CD14-positive monocyte (primary cell): ENCODE results near the gene GRB14. TPM values are rescaled to one million over a fixed set of nuclear protein-coding genes. Genes with fewer than 3 reads are reported as not detected.

Source experiments
- DNase-seq, 3 donors: peaks; one replicate each; pipeline ENCODE4 v3.0.0-alpha.2; 2011 to 2022
- H2AFZ ChIP-seq: 2 replicates; pipeline ENCODE4 v1.6.0; 2012; ENCODE audit warnings: mild to moderate bottlenecking, low read depth, low read length, inconsistent platforms; ENCODE audit not compliant: insufficient read depth, poor library complexity, severe bottlenecking
- H3K27ac ChIP-seq, 2 donors: 1 replicate in 1 of 2; 2 replicates in 1 of 2; pipeline ENCODE4 v1.5.1; 2012 to 2013; ENCODE audit warnings: low read length in 2 of 2, control low read depth in 1 of 2, inconsistent platforms in 1 of 2, low read depth in 1 of 2, mild to moderate bottlenecking in 1 of 2
- H3K27me3 ChIP-seq, 2 donors: one replicate each; pipeline versions ENCODE4 v1.6.0 to v1.6.1; 2011 to 2013; ENCODE audit warnings: low read length in 2 of 2; ENCODE audit not compliant: control insufficient read depth in 2 of 2, insufficient read depth in 2 of 2
- H3K36me3 ChIP-seq, 2 donors: replicated peaks in 1 of 2; 1 replicate in 1 of 2; 2 replicates in 1 of 2; pipeline versions ENCODE4 v1.5.1 to v1.6.1; 2012 to 2013; ENCODE audit warnings: low read length in 2 of 2, control low read depth in 1 of 2, inconsistent platforms in 1 of 2, mild to moderate bottlenecking in 1 of 2; ENCODE audit not compliant: insufficient read depth in 2 of 2, control insufficient read depth in 1 of 2
- H3K4me1 ChIP-seq, 2 donors: 1 replicate in 1 of 2; 2 replicates in 1 of 2; pipeline versions ENCODE4 v1.5.1 to v1.6.1; 2012 to 2013; ENCODE audit warnings: low read length in 2 of 2, control low read depth in 1 of 2, inconsistent platforms in 1 of 2, mild to moderate bottlenecking in 1 of 2, moderate library complexity in 1 of 2; ENCODE audit not compliant: insufficient read depth in 2 of 2, control insufficient read depth in 1 of 2
- H3K4me2 ChIP-seq: replicated peaks from 2 replicates; pipeline ENCODE3; 2012; ENCODE audit warnings: low read length, moderate library complexity, mild to moderate bottlenecking; ENCODE audit not compliant: poor library complexity, severe bottlenecking; ENCODE audit errors: extremely low read depth
- H3K4me3 ChIP-seq, 3 experiments: fragments of 200-600 bp in 1 of 3; sonication (generic) in 1 of 3; replicated peaks in 1 of 3; 1 replicate in 2 of 3; 2 replicates in 1 of 3; pipeline ENCODE4 v1.5.1; 2011 to 2013; ENCODE audit warnings: low read length in 3 of 3, mild to moderate bottlenecking in 3 of 3, control low read depth in 2 of 3, low read depth in 2 of 3, inconsistent platforms in 1 of 3, moderate library complexity in 1 of 3
- H3K79me2 ChIP-seq: 2 replicates; pipeline ENCODE4 v1.6.0; 2012; ENCODE audit warnings: mild to moderate bottlenecking, control low read depth, inconsistent platforms, low read length, moderate library complexity; ENCODE audit not compliant: insufficient read depth
- H3K9ac ChIP-seq: 2 replicates; pipeline ENCODE4 v1.6.0; 2017; ENCODE audit warnings: low read length, mild to moderate bottlenecking; ENCODE audit not compliant: insufficient read depth, poor library complexity, severe bottlenecking
- H3K9me3 ChIP-seq, 2 donors: replicated peaks in 1 of 2; 1 replicate in 1 of 2; 2 replicates in 1 of 2; pipeline versions ENCODE4 v1.5.1 to v1.6.1; 2012 to 2013; ENCODE audit warnings: low read length in 2 of 2, control low read depth in 1 of 2; ENCODE audit not compliant: control insufficient read depth in 1 of 2, insufficient read depth in 1 of 2
- H4K20me1 ChIP-seq: 2 replicates; pipeline ENCODE4 v1.6.0; 2012; ENCODE audit warnings: mild to moderate bottlenecking, low read length, control low read depth, moderate library complexity; ENCODE audit not compliant: insufficient read depth
- H3K27ac Mint-ChIP-seq, 7 donors: one replicate each; pipeline ENCODE4 v1.8.0; 2020; ENCODE audit warnings: mild to moderate bottlenecking in 7 of 7, mixed read lengths in 7 of 7, moderate library complexity in 6 of 7, inconsistent platforms in 2 of 7
- H3K27me3 Mint-ChIP-seq, 3 donors: one replicate each; pipeline ENCODE4 v1.8.0; 2021 to 2022; ENCODE audit warnings: low read depth in 3 of 3, mild to moderate bottlenecking in 3 of 3, mixed read lengths in 3 of 3, moderate library complexity in 3 of 3, inconsistent platforms in 1 of 3
- H3K36me3 Mint-ChIP-seq, 2 donors: one replicate each; pipeline ENCODE4 v1.8.0; 2020; ENCODE audit warnings: mixed read lengths in 2 of 2, inconsistent platforms in 1 of 2, mild to moderate bottlenecking in 1 of 2
- H3K4me1 Mint-ChIP-seq: one replicate; pipeline ENCODE4 v1.8.0; 2020; ENCODE audit warnings: mild to moderate bottlenecking, mixed read lengths
- H3K4me3 Mint-ChIP-seq, 2 donors: one replicate each; pipeline ENCODE4 v1.8.0; 2020; ENCODE audit warnings: mild to moderate bottlenecking in 2 of 2, mixed read lengths in 2 of 2, moderate library complexity in 1 of 2
- H3K9me3 Mint-ChIP-seq, 7 donors: one replicate each; pipeline ENCODE4 v1.8.0; 2020 to 2022; ENCODE audit warnings: mixed read lengths in 7 of 7, mild to moderate bottlenecking in 6 of 7, moderate library complexity in 6 of 7, inconsistent platforms in 2 of 7
- CTCF ChIP-seq: fragments of 200-600 bp; IDR thresholded peaks from one replicate; pipeline ENCODE4 v1.8.0; 2022; ENCODE audit warnings: antibody characterized with exemption, mild to moderate bottlenecking
- WGBS: methylation state at CpG from one replicate; pipeline ENCODE4 v1.1.5; 2013; ENCODE audit warnings: missing lambda C conversion rate; ENCODE audit not compliant: insufficient coverage; 5-methylcytosine and 5-hydroxymethylcytosine counted together
- intact Hi-C, 2 donors: fragments of 100-400 bp; cut with micrococcal nuclease; formaldehyde crosslinking; loops; one replicate each; pipeline versions ENCODE4 v1.15.0 to v1.15.1; 2023
- polyA plus RNA-seq, 3 donors: library from polyadenylated mRNA; depleted of rRNA in 1 of 3; unstranded in 2 of 3; stranded (reverse) in 1 of 3; fragments of 300-500 nt in 2 of 3; fragments of >200 nt in 1 of 3; fragmentation: Illumina TruSeq in 2 of 3; gene quantifications; 1 replicate in 2 of 3; 2 replicates in 1 of 3; pipeline ENCODE4 v1.2.3, GENCODE V29; 2012 to 2021

The GRB14 gene
- polyA plus RNA-seq, 3 donors, result 0.20 to 0.28 TPM; not detected in 1

- Histone ChIP-seq H3K27me3 (no peaks in the 10 kb centered on the region), H3K36me3 (no peaks in the 10 kb centered on the region), H3K79me2 (no peaks in the 10 kb centered on the region), H2AFZ (no peak overlapping the region), H3K4me3 (no peak overlapping the region), H3K4me1 (no peaks in the 10 kb centered on the region), H3K4me2 (no peak overlapping the region), H4K20me1 (no peaks in the 10 kb centered on the region), H3K9me3 (no peaks in the 10 kb centered on the region), H3K9ac (no peak overlapping the region), H3K27ac (no peak overlapping the region)
- no peak for TF ChIP-seq CTCF
- Mint-ChIP-seq H3K4me3 (no peak overlapping the region), H3K27me3 (peaks cover 0 to 2% (median 0%) of the 10 kb centered on the region in 3 donors), H3K36me3 (no peaks in the 10 kb centered on the region), H3K9me3 (no peaks in the 10 kb centered on the region), H3K27ac (no peak overlapping the region), H3K4me1 (no peaks in the 10 kb centered on the region)
- 100% methylated on average over 1 of the region's 2 CpGs for WGBS
- no peak for DNase-seq
- intact Hi-C loops, result no loop called here
These were observed 14.7 kb downstream of the GRB14 start for GRCh38 chr2:164606557-164606956.

- no peaks in the 10 kb centered on the region for H3K79me2 ChIP-seq
- Mint-ChIP-seq H3K27ac (no peak overlapping the region), H3K9me3 (no peaks in the 10 kb centered on the region), H3K27me3 (peaks cover 0 to 2% (median 0%) of the 10 kb centered on the region in 3 donors), H3K36me3 (no peaks in the 10 kb centered on the region), H3K4me1 (no peaks in the 10 kb centered on the region), H3K4me3 (no peak overlapping the region)
- no peak overlapping the region for H3K9ac ChIP-seq
- no peaks in the 10 kb centered on the region for H3K27me3 ChIP-seq
- H3K36me3 ChIP-seq, result no peaks in the 10 kb centered on the region
- intact Hi-C loops, result no loop called here
- no peak overlapping the region for H2AFZ ChIP-seq
- WGBS, result no CpG with 5 or more reads among the region's 2 CpGs
- no peak overlapping the region for H3K4me3 ChIP-seq
- no peaks in the 10 kb centered on the region for H4K20me1 ChIP-seq
- no peak overlapping the region for H3K27ac ChIP-seq
- no peaks in the 10 kb centered on the region for H3K9me3 ChIP-seq
- no peaks in the 10 kb centered on the region for H3K4me1 ChIP-seq
- H3K4me2 ChIP-seq, result no peak overlapping the region
- no peak for TF ChIP-seq CTCF
- no peak for DNase-seq
These were observed 16.0 kb downstream of the GRB14 start for GRCh38 chr2:164605295-164605694.
